NCI-H2196 (cell line): ENCODE measurements around the gene TMEM31.

ENCODE experiments used
- DNase-seq: peaks from one replicate; lab custom pipeline; 2025; ENCODE audit not compliant: unreplicated experiment; lab: John Stamatoyannopoulos, UW

The TMEM31 gene, protein sequence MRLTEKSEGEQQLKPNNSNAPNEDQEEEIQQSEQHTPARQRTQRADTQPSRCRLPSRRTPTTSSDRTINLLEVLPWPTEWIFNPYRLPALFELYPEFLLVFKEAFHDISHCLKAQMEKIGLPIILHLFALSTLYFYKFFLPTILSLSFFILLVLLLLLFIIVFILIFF

GRCh38 chrX:103710609-103711008 lies at the start of gene TMEM31:
Gene TMEM31 (plus strand): TSS chrX:103710909. CDS start chrX:103712259, 1,350 bp downstream.
- no peak for DNase-seq

DNA sequence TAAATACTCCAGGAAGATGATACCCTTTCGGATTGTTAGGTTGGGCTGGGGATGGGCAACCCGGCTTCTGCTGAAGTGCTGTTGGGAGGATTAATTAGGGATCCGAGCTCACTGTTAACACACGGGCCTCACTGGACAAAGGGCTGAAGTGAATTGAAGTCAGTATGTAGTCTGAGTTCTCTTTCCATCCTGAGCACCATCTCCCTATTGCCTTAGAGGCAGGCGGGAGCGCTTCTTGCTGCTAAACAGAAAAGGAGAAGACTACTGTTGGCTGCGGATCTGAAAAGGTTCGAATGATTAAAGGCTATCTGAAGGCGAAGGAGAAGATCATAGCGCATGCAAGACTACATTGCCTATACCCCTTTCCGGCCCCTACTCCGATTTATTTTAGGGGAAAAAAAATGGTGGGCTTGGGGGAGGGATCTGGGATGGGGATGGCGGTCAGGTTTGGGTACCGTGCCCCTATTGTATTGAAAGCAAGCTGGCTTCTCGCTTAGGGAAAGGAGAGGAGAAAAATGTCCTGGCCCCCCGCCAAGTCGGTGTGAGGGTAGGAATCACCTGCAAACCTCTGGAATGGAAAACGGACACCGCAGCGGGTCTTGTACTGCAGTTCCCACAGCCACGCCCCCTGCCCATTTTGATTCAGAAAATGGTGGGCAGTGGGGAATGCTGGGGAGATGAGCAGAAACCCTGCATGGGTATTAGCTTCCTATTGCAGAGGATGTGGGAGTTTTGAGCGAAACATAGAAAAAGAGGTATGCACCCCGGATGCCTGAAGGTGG lies 46.5 kb upstream of the TMEM31 start:
- DNase-seq: no peak

GRCh38 chrX:103666202-103667107 lies 44.3 kb upstream of the TMEM31 start:
- DNase-seq: no peak

DNA sequence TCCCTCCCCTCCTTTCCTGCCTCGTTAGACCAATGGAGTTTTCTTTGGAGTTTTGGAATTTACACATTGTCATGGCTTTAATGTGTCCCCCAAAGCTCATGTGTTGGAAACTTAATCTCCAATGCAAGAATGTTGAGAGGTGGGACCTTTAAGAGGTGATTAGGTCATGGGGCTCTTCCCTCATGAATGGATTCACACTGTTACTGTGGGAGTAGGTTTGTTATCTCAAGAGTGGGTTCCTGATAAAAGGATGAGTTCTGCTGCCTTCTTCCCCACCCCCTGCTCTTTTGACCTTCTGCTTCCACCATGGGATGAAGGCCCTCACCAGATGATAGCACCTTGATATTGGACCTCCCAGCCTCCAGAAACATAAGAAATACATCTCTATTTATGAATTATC lies 41.0 kb upstream of the TMEM31 start:
- no peak for DNase-seq

- no peak for DNase-seq
These were observed 35.9 kb upstream of the TMEM31 start for GRCh38 chrX:103674531-103675454.

GRCh38 chrX:103678199-103678993 lies 32.3 kb upstream of the TMEM31 start:
- no peak for DNase-seq

DNA sequence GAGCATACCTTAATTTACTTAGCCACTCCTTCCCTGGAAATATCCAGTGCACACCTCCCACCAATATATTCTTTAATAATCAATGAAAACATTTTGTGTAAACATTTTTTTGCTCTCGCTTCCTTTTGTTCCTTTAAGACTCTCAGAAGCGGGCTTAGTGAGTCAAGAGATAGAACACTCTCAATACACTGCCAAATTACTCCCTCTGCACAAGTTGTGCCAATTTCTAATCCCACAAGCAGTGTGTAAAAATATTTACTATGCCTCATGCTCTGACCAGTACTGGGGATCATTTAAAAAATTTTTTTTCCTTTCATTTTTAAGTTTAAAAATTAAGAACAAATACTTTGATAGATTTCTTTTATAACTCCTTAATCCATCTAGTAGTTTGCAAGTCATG lies 29.3 kb upstream of the TMEM31 start:
- no peak for DNase-seq

GRCh38 chrX:103685396-103685795 lies 25.3 kb upstream of the TMEM31 start:
- no peak for DNase-seq

- peak; percentile 89 for DNase-seq
These were observed 24.3 kb upstream of the TMEM31 start, which contains the start of gene MORF4L2 for GRCh38 chrX:103686199-103687072. Gene MORF4L2 (minus strand): TSS chrX:103686699. CDS start chrX:103677027, 9,672 bp downstream.

DNA sequence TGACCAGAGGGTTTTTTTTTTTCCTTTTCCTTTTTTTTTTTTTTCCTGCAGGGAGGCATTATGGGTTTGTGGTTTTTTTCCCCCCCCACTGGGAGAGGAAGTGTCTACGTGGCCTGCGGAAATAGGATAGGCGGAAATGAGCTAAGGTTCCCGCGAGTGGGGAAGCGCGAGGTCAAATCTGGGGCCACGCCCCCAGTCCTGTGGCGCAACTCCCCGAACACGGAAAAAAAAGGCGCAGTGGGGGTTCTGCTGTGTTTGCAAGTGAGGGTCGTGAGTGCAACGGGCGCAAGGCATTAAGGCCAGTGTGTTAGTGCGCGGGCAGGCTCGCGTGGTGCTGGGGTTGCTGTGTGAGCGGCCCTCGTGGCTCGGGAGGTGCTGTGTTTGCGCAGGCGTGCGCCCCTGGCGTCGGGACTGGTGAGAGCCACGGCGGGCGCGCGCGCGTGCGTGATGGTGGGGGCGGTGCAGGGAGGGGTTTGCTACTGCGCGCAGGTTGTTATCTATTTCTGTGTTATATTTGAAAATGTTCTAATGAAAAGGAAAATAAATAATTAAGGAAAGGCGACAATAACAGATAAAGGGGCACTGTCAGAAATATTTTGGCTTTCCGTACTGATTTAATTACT lies 23.5 kb upstream of the TMEM31 start:
- peak; percentile 59 for DNase-seq

- DNase-seq: peak; percentile 65
These were observed 23.0 kb upstream of the TMEM31 start for GRCh38 chrX:103687696-103688201.

- DNase-seq: peak; percentile 27
These were observed 21.8 kb upstream of the TMEM31 start for GRCh38 chrX:103688946-103689345.

DNA sequence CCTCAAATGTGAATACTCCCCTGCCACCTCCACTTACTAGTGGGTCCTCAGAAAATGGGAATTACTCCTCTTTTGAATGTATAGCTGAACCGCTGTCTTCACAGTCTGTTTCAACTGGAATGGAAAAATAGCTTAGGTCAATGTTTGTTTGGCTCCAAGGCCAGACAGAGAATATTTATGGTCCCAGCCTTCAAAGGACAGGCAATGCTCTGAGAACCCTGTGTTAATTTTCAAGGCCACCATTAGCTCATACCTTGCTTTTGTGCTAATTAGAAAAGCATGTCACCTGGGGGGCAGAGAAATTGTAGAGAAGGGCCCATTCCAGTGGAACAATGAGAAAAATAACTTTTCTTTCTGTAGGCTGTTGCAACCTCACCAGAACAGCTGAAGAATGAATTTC lies 19.6 kb upstream of the TMEM31 start:
- no peak for DNase-seq

DNA sequence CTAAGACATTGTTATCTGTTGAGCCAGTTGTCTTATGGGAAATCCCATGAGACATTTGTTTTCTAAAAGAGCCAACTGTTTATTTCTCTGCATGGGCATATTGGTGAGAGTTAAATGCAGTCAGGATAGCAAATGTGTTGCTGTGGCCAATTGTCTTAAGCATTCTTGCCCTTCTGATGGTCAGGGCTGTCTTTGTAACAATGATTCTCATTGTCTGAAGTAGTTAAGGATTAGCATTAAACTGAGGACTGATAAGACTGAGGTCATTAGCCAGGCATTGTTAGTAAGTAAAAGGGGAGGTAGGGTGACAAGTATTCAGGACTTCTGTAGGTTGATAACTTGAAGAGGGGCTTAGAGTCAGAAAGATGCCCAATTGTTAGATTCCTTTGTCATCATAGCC lies 13.0 kb upstream of the TMEM31 start:
- no peak for DNase-seq

DNA sequence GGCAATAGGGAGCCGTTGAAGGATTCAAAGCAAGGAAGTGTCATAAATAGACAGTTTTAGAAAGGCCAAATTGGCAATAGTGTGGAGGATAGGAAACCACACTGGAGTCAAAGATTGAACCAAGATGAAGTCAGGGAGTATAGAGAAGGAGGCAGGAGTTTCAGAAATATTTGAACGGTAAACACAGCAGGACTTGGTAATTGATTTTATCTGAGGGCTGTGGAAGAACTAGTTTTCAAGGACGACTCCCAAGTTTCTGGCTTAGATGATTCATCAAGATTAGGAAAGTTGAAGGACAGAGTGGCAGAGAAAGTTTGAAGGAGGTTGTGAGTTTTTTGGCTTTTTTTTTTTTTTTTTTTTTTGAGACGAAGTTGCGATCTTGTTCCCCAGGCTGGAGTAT lies 11.5 kb upstream of the TMEM31 start:
- DNase-seq: no peak

DNA sequence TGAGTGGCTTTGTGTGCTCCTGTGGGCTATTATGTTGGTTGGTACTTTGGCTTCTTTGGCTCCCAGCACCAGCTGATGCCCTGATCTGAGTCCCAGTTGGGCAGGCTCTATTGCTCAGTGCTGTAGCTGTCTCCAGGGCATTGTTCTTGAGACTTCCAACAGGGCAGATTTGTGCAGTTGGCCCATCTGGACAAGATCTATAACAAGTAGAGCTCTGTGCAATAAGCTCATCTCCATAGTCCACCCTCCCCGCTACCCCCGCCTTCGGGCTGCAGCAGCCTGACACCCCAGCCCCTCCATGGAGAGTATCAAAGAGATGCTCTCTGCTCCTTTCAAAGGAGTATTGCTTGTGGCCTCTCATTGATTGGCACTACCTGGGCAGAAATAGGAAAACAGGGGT lies 5.8 kb upstream of the TMEM31 start:
- DNase-seq: no peak

DNA sequence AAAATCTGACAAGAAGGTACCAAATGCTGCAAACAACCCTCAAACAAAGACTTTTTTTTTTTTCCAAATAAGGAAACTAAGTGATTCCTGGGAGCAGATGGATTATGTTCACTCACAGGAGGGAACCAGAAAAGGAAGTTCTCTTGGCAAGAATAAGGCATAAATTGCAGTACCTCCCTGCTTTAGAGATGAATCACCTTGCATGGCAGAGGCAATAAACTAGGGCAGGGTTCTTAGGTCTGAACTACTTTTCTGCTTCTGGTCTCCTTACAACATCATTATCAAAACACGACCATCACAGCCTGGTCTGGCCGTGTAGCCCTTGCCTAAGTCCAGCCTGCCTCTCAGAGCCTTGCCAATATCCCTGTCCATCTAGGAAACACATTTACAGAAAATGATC lies 6.3 kb downstream of the TMEM31 start:
- no peak for DNase-seq

- DNase-seq: no peak
These were observed 7.4 kb downstream of the TMEM31 start for GRCh38 chrX:103718120-103718519.
